Activated CD8-positive, alpha-beta memory T cell treated with anti-CD3 and anti-CD28 coated beads, Interleukin-2, amount 50 U/mL, for 1 hour (primary cell): ENCODE results near the gene AS3MT.
"Not testable (repeated sequence)": the region's sequence is repeated elsewhere in the genome, so short reads cannot be mapped to it uniquely, and the experiment has no call there.

Experiments
- DNase-seq: peaks from one replicate; pipeline ENCODE4 v3.0.0-alpha.2; 2020; ENCODE audit errors: extremely low read depth

AS3MT gene

DNA sequence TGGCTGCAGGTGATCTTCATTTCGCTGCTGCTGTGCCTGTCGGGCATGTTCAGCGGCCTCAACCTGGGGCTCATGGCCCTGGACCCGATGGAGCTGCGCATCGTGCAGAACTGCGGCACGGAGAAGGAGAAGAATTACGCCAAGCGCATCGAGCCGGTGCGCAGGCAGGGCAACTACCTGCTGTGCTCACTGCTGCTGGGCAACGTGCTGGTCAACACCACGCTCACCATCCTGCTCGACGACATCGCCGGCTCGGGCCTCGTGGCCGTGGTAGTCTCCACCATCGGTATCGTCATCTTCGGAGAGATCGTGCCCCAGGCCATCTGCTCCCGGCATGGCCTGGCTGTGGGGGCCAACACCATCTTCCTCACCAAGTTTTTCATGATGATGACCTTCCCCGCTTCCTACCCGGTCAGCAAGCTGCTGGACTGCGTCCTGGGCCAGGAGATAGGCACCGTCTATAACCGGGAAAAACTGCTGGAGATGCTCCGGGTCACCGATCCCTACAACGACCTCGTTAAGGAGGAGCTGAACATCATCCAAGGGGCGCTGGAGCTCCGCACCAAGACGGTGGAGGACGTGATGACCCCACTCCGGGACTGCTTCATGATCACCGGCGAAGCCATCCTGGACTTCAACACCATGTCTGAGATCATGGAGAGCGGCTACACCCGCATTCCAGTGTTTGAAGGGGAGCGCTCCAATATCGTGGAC, 50.1 kb downstream of the AS3MT start:
- no peak for DNase-seq

DNA sequence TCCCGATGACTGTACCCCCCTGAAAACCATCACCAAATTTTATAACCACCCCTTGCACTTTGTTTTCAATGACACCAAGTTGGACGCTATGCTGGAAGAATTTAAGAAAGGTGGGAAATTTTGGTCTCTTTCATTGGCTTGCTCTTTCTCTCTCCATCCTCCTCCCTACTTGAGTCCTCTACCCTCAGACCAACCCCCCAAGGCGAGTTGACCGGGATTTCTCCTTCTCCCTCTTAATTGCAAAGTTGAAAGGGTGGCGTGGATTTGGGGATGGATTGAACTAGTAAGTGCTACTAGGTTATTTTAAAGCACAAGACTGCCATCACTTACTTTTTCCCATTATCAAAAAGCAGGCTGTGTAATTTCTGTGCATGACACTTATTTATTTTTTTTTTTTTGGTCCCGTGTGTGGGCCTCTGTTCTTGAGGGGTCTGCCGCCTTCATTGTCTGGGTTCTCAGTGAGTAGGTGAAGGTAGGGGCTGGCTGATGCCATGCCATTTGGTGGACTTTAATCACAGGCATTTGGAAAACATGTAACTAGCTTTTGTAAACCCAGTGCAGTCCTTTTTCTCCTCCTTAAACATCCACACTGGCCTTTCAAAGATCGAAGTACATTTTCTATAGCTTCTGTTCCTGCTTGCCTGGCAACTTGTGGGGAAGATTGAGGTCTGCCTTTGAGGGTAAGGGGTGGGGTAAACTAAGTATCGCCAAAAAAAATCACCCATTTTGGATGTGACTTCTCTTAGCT, 50.9 kb downstream of the AS3MT start:
- DNase-seq = no peak

- DNase-seq = no peak
These were observed 54.3 kb downstream of the AS3MT start for GRCh38 chr10:102923601-102924000.

DNA sequence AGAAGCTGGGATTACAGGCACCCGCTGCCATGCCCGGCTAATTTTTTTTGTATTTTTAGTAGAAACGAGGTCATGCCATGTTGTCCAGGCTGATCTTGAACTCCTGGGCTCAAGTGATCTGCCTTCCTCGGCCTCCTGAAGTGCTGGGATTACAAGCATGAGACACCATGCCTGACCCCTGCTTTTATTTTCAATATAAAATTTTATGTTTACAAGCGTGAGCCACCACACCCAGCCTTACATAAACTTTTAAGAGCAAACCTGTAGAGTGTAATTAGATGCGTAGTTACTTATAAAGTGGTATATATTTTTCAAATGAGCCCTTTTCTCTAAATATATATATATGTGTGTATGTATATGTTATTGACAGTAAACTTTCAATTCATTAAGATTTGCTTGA, 57.6 kb downstream of the AS3MT start:
- DNase-seq = no peak

GRCh38 chr10:102927311-102928010, 58.2 kb downstream of the AS3MT start:
- no peak for DNase-seq

GRCh38 chr10:102928442-102928841, 59.2 kb downstream of the AS3MT start:
- DNase-seq = not testable (repeated sequence)

DNA sequence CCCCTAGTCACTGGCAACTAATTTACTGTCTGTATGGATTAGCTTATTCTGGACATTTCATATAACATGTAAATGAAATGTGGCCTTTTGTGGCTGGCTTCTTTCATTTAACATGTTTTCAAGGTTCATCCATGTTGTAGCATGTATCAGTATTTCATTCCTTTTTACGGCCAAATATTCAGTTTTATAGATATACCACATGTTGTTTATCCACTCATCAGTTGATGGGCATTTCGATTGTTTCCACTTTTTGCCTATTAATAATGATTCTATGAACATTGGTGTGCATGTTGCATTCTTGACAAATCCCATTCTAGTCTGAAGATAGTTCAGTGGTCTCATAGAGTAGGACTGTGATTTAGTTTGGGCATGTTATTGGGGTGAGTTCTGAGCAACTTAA, 61.5 kb downstream of the AS3MT start:
- no peak for DNase-seq

DNA sequence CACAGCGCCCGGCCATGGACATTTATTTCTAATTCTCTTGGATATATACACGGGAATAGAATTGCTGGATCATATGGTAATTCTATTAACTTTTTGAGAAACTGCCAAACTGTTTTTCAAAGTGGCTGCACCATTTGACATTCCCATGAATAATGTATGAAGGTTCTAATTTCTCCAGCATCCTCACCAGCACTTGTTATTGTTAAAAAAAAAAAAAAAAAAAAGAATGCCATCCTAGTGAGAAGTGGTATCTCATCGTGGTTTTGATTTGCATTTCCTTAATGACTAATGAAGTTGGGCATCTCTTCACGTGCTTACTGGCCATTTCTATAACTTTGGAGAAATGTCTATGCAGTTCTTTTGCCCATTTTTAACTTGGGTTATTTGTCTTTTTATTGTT, 62.4 kb downstream of the AS3MT start:
- no peak for DNase-seq

DNA sequence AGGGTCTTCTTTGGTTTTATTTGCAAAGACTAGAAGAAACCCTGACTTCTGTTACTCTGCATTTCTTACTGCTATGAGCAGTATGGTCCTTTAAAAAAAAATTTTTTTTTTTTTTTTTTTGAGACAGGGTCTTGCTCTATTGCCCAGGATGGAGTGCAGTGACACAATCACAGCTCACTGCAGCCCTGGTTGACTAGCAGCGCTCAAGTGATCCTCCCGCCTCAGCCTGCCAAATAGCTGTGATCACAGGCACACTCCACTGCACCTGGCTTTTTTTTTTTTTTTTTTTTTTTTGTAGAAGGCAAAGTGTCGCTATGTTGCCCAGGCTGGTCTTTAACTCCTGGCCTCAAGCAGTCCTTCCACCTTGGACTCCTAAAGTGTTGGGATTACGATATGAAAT, 66.2 kb downstream of the AS3MT start:
- DNase-seq = no peak

DNA sequence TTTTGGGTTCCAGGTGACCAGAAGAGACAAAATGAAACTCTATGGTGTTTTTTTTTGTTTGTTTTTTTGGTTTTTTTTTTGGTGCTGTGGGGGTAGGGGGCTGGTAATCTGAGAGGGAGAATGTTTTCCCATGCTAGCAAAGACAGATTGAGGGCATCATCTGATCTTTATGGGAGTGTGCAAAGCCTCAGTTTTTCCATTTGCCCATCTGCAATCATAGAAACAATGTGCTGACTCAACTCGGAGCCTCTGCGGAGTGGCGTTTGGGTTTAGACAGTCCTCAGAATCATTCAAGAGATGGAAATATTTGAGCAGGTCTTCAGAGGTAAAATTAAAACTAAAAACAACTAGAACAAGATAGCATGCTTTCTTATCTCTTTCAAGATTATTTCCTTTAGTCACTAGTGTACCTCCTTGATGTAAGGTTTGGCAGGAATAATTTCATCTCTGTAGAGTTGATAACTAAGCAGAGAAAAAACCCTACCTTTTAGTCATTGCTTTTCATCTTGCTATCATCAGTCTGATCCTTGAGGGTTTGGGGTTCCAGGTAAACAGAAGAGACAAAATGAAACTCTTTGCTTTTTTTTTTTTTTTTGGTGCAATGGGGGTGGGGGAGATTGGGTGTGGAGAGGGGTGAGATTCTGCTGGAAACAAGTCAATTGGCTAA, 66.8 kb downstream of the AS3MT start:
- DNase-seq = no peak

- DNase-seq = no peak
These were observed 72.1 kb downstream of the AS3MT start for GRCh38 chr10:102941401-102941800.

GRCh38 chr10:102945449-102945848, 76.2 kb downstream of the AS3MT start:
- DNase-seq = no peak

DNA sequence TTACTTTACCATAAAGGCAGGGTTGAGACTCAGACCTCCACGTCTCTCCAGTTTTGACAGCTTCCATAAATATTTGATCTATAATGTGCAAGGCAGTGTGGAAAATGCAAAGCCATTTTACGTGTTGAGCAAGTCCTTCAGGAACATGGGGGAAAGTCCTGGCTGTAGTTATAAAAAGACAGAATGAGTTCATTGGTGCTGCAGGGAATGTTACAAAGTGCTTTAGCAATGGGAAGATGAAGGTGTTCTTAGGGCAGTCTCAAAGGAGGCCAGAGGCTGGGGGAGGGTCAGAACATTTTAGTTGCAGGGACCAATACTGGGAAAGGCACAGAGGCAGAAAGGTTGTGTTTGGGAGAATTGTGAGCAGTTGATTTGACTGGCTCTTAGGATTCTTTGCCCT, 76.7 kb downstream of the AS3MT start:
- DNase-seq = no peak

DNA sequence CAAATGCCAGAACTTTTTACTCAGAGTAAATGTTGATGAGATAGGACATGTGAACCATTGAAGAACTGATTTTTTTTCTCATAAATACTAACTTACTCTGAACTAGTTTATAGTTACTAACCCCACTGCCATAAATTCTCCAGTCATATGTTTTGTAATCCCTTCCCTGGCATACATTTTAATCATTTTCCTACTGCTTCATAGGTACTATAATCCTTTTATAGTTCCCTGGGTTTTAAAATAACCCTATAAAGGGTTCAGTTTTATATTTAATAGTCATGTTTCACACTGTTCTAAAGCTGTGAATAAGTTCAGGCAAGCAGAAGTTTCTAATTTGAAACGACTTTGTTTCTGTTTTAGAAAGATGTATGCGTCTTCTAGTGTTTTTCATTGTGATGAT, 77.7 kb downstream of the AS3MT start:
- no peak for DNase-seq

GRCh38 chr10:102948176-102948575, 78.9 kb downstream of the AS3MT start:
- no peak for DNase-seq

DNA sequence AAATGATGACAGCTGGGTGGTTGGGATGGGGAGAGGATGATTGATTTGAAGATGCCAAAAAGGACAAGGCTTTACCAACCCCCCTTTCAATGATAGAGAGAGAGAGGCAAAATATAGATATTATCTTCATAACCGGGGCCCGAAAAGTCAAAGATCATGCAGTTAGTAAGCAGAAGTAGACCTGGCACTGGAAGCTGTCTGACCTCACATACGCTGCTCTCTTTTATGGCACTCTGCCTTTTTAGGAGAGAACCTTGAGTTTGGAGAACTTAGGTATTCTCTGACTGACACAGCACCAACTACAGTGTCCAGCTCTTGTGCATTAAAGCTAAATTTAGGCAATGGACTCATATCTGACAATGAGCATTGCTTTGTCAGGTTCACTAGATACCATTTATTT, 79.5 kb downstream of the AS3MT start:
- DNase-seq = no peak

DNA sequence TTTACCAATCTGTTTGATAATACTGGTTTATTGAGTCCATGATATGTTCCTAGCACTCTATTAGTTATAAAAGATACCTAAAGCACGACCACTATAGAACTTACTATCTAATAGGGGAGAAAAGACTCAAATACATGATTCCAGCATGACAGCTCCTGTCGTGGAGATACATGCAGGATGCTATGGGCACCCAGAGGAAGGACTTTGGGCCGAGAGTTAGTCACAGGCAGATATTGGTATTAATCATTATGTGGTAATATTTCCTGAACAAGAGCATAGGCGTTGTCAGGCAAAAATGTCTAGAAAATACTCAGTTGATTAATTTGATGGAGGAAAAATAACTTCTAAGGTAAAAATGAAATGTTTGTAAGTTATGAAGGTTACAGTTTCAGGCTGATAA, 80.6 kb downstream of the AS3MT start:
- DNase-seq = no peak

DNA sequence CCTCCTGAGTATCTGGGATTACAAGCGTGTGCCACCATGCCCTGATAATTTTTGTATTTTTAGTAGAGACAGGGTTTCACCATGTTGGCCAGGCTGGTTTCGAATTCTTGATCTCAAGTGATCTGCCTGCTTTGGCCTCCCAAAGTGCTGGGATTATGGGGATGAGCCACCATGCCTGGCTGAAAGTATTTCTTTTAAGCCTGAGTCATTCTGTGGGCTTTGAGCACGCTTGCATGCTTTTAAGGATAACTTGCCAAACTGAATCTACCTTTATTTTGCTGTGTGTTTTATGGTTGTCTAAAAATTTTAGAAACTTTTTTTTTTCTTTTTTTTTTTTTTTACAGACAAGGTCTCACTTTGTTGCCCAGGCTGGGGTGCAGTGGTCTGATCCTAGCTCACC, 82.0 kb downstream of the AS3MT start:
- no peak for DNase-seq
